Fibroblast of mammary gland (primary cell): Measurements from ENCODE around the gene PCK1.

Experiments
- DNase-seq: peaks from one replicate; pipeline ENCODE4 v3.0.0-alpha.2; 2010; ENCODE audit warnings: low read depth
- H3K4me3 ChIP-seq: 2 replicates; pipeline ENCODE4 v1.5.1; 2011; ENCODE audit warnings: low read depth, mild to moderate bottlenecking, low read length, moderate library complexity; ENCODE audit not compliant: control insufficient read depth
- TF ChIP-seq, protein P1 (sequence below): conservative IDR thresholded peaks from 2 replicates; pipeline ENCODE4 v1.5.1; 2011; ENCODE audit warnings: low read depth, low read length, inconsistent platforms; ENCODE audit not compliant: control insufficient read depth, insufficient read depth

Gene PCK1

DNA sequence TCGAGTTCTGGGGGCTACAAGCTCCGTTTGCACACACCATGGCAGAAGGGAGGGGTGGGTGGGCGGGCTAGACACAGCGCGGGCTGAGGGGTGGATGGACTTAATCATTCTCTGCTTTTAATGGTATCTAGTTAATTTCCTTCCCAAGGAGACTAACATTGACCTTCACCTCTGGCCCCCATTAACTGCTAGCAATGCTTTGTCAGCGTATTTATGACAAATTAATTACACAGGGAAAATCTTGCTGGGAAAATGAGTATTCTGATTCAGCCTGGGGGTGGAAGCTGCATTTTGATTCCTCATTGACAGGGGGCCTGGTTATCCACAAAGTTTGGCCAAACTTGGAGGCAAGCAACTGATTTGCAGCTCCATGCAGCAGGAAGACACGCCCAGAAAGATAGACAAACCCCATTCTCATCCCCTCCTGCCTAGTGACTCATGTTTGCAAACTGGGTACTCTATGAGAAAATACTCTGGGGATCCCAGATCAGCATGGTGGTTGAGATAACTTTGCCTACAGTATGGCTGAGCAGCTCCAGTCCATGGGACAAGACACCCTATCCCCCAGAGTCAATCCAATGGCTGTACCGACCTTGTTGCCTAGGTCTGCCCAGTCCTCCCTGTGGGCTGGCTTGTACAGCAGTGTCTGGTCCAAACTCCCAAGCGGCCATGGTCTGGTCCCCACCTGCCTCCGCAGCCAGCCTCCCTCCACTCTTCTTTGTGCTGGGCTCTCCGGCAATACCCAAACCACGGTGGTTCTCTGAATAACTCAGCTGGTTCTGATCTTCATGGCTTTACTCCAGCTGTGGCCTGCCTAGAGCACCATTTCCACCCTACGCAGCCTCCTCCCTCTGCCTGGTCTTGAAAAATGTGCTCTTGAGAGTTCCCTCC, 39.7 kb downstream of the PCK1 start:
- peak; percentile 22 for DNase-seq
- no peak overlapping the region for H3K4me3 ChIP-seq
- TF ChIP-seq, protein P1, sequence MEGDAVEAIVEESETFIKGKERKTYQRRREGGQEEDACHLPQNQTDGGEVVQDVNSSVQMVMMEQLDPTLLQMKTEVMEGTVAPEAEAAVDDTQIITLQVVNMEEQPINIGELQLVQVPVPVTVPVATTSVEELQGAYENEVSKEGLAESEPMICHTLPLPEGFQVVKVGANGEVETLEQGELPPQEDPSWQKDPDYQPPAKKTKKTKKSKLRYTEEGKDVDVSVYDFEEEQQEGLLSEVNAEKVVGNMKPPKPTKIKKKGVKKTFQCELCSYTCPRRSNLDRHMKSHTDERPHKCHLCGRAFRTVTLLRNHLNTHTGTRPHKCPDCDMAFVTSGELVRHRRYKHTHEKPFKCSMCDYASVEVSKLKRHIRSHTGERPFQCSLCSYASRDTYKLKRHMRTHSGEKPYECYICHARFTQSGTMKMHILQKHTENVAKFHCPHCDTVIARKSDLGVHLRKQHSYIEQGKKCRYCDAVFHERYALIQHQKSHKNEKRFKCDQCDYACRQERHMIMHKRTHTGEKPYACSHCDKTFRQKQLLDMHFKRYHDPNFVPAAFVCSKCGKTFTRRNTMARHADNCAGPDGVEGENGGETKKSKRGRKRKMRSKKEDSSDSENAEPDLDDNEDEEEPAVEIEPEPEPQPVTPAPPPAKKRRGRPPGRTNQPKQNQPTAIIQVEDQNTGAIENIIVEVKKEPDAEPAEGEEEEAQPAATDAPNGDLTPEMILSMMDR = no peak

DNA sequence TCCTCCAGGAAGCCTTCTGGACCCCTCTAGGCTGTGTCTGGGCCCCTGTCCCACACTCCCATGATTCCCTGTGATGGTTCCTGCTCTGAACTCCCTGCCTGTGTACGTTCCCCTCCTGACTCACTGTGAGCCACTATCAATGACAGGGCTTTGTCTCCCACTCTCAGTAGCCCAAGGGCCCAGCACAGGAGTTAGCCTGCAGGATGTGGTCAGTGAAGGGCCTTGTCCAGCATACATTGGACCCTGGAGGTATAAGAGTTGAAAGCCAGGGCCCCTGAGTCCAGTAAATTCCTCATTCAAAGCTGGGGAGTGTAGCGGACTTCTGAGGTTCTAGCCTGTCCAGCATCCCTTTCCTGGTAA, 40.3 kb downstream of the PCK1 start:
- no peak overlapping the region for H3K4me3 ChIP-seq

DNA sequence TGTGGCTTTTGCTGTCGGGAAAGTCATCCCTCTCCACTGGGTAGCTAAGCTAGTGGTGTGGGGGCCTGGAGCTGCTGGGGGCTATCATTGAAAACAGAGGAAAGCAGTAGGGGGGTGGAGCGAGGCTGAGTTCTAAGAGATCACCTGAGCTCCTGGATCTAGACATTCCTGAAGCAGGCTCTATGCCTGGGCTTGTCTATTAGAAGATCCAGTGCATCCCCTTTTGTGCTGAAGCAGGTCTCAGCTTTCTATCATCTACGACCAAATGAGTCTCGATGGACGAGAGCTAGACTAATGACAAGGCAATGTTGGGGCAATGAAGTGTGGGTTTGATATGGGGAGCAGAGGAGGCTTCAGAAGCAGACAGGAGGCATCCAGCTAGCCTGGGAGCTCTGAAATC, 40.8 kb downstream of the PCK1 start:
- H3K4me3 ChIP-seq = no peak overlapping the region
- no peak for DNase-seq
- TF ChIP-seq, protein P1 = no peak

More for the DNA sequence above, 40.3 kb downstream of the PCK1 start:
- TF ChIP-seq, protein P1 = no peak
- DNase-seq = no peak

DNA sequence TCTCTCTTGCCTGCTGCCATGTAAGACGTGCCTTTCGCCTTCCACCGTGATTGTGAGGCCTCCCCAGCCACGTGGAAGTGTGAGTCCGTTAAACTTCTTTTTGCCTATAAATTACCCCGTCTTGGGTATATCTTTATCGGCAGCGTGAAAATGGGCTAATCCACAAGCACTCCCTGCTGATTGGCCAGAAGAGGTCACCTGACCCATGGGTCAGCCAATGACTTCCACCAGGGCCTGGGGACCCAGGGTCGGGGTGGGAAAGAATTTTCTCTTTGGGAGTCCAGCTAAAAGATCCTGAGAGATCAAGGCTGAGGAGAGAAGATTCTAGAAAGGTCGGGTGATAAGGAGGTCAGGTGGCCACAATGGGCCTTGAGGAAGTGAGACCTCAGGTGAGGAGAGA, 42.2 kb downstream of the PCK1 start:
- TF ChIP-seq, protein P1 = no peak
- no peak overlapping the region for H3K4me3 ChIP-seq
- no peak for DNase-seq

DNA sequence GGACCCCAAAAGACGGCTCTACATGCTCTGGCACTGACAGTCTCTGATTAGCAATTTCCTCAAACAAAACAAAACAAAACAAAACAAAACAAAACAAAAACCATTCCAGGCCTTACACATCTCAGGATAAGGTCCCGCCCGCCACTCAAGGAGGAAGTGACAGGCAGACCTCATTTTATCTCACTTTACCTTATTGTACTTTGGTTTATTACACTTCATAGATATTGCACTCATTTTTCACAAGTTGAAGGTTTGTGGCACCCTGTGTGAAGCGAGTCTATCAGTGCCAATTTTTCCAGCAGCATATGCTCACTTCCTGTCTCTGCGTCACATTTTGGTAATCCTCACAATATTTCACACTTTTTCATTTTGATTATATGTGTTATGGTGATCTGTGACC, 44.1 kb downstream of the PCK1 start:
- H3K4me3 ChIP-seq = no peak overlapping the region
- TF ChIP-seq, protein P1 = no peak
- no peak for DNase-seq

DNA sequence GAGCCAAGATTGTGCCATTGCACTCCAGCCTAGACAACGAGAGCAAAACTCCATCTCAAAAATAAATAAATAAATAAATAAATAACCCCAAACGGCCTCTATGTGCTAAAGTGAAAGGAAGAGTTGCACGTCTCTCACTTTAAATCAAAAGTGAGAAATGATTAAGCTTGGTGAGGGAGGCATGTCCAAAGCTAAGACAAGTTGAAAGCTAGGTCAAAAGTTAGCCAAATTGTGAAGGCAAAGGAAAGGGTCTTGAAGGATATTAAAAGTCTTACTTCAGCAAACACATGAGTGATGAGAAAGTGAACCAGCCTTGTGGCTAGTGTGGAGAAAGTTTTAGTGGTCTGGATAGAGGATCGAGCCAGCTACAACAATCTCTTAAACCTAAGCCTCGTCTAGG, 45.0 kb downstream of the PCK1 start:
- H3K4me3 ChIP-seq = no peak overlapping the region
- no peak for DNase-seq
- TF ChIP-seq, protein P1 = no peak

DNA sequence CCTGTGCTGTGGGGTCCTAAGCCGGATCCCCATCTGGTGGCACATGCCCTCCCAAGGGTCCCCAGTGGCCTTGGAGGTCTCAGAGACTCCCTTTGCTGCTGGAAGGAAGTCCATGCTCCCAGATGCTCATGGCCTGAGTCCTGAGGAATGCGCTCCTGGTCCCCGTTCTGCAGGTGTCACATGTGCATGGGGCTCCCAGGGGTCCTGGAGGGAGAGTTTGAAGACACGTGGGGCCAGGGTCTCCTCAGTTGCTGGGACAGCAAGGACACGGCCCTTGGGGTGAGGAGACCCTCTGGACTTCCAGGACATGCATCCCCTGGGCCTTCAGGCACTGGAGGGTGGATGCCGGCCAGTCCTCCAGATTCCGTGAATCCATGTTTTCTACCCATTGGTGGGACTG, 47.6 kb downstream of the PCK1 start:
- DNase-seq = no peak
- no peak overlapping the region for H3K4me3 ChIP-seq
- TF ChIP-seq, protein P1 = no peak
